Heart right ventricle (tissue), 16 donors: ENCODE data around the gene MBNL2. TPM values are rescaled to one million over a fixed set of nuclear protein-coding genes. Genes with fewer than 3 reads are reported as not detected.

Experiments
- ATAC-seq, 8 donors: fragments of 200-7000 bp; cut with Tn5 transposase; one replicate each; pipeline ENCODE4 v1.9.1; 2020; ENCODE audit warnings: mild to moderate bottlenecking in 8 of 8, moderate library complexity in 8 of 8, moderate number of reproducible peaks in 1 of 8
- DNase-seq, 2 donors: peaks; one replicate each; pipeline ENCODE4 v3.0.0-alpha.2; 2020
- H3K27ac ChIP-seq, 10 donors: fragments of 200-600 bp; sonication (generic) in 2 of 10; one replicate each; pipeline versions ENCODE4 v1.5.0 to v1.8.0; 2020 to 2022; ENCODE audit warnings: mild to moderate bottlenecking in 3 of 10
- H3K27me3 ChIP-seq, 7 donors: fragments of 200-600 bp; one replicate each; pipeline ENCODE4 v1.8.0; 2021 to 2022; ENCODE audit warnings: mild to moderate bottlenecking in 2 of 7
- H3K36me3 ChIP-seq, 9 donors: fragments of 200-600 bp; sonication (generic) in 1 of 9; one replicate each; pipeline versions ENCODE4 v1.5.0 to v1.8.0; 2020 to 2022; ENCODE audit warnings: mild to moderate bottlenecking in 2 of 9
- H3K4me1 ChIP-seq, 9 donors: fragments of 200-600 bp; sonication (generic) in 1 of 9; one replicate each; pipeline versions ENCODE4 v1.5.0 to v1.8.0; 2020 to 2022; ENCODE audit warnings: mild to moderate bottlenecking in 4 of 9
- H3K4me3 ChIP-seq, 10 donors: fragments of 200-600 bp; sonication (generic) in 2 of 10; one replicate each; pipeline versions ENCODE4 v1.5.0 to v1.8.0; 2020 to 2022; ENCODE audit warnings: mild to moderate bottlenecking in 7 of 10, moderate library complexity in 2 of 10
- H3K9me3 ChIP-seq, 11 donors: fragments of 200-600 bp in 10 of 11; sonication (generic) in 2 of 11; one replicate each; pipeline versions ENCODE4 v1.5.0 to v1.8.0; 2013 to 2022; ENCODE audit warnings: mild to moderate bottlenecking in 2 of 11, control low read depth in 1 of 11, moderate library complexity in 1 of 11
- WGBS, 2 donors: extraction: QIAGEN DNeasy Blood & Tissue Kit; methylation state at CpG; one replicate each; pipeline ENCODE4 v1.1.7; 2013; ENCODE audit warnings: inconsistent platforms in 1 of 2; 5-methylcytosine and 5-hydroxymethylcytosine counted together
- intact Hi-C, 10 donors: fragments of 100-400 bp; cut with DNase I; formaldehyde crosslinking; loops; one replicate each; pipeline versions ENCODE4 v1.11.1 to v1.14.2; 2022
- polyA plus RNA-seq, 2 donors: library from polyadenylated mRNA; stranded (reverse); fragments of 200-250 nt; gene quantifications; one replicate each; pipeline ENCODE4 v1.2.3, GENCODE V29; 2013
- total RNA-seq, 10 donors: library from RNA; stranded (reverse); fragmentation: NEBNext Ultra II Directional in 3 of 10; extraction: Animal tissue kit (Norgen Biotek cat#: 25700) in 3 of 10; gene quantifications; one replicate each; pipeline versions ENCODE4 v1.2.1 to v1.2.4, GENCODE V29; 2021 to 2023
- TF ChIP-seq, protein P1 (sequence below), 9 donors: fragments of 200-600 bp; sonication (generic) in 2 of 9; IDR thresholded peaks; one replicate each; pipeline versions ENCODE4 v1.5.0 to v1.8.0; 2021 to 2022; ENCODE audit warnings: antibody characterized with exemption in 9 of 9, mild to moderate bottlenecking in 5 of 9, moderate library complexity in 1 of 9
- donor health status: Arrhythmogenic right ventricular cardiomyopathy.
- donor health status: ischemic (EF 13 %, LVEDD 7.1; RV severe dilation, severe dysfunction).
- donor health status: healthy with polysubstance abuse.
- donor health status: DM: no; HTN: yes; CAD: no.
- donor health status: DM: no; HTN: no; CAD: no.
- donor health status: ischemic (EF 25% LVEDD 6.9; RV normal size, moderate dysfunction).
- donor health status: ischemic (EF 25% LVEDD 5.7; RV mildly dilated, moderate dysfunction).
- donor health status: healthy.
- donor health status: DM: yes; HTN: yes; CAD: no.
- donor health status: Ischemic cardiomyopathy.
- donor health status: ischemic (EF 35%, LVEDD 5.7; RV mildly dilated, moderate dysfunction).
- donor health status: nonischemic (EF 11% LVEDD 7.7; RV severe dilation, severe dysfunction).
- donor health status: DM: yes; HTN: yes; CAD: no.
- donor health status: PGD.
- donor health status: ischemic (EF 29% LVEDD 5.4; RV normal size, mild dysfunction).
- donor health status: nonischemic (EF 23%, LVEDD 6.1; RV moderate dilation, normal function).

Gene MBNL2
- total and polyA plus RNA-seq, 12 donors = 17.2 to 95.0 (median 83.2) TPM

DNA sequence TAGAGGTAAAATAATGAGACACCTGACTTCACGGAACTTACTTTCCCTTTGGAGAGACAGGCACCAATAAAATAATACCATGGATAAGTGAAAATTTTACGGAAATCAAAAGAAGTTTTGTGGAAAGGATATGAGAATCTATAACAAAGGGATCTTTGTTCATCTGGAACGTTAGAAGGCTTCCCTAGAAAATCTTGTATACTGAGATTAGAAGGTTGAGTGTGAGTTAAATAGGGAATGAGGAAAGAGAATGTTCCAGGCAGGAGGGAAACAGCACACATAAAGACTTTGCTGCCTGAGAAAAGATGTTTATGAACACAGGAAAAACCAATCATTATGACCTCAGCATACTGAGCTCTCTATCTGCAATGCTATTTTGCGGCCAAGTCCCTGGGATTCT, 192.3 kb downstream of the MBNL2 start:
- Histone ChIP-seq H3K9me3 (no peaks in the 10 kb centered on the region), H3K27ac (peak overlapping the region in 1 of 10 donors; percentile 33), H3K4me3 (no peak overlapping the region), H3K27me3 (no peaks in the 10 kb centered on the region), H3K36me3 (no peaks in the 10 kb centered on the region), H3K4me1 (peaks cover 0 to 24% (median 4%) of the 10 kb centered on the region in 9 donors)
- ATAC-seq (no peak), DNase-seq (no peak)
- 59 to 66% methylated on average over 4 of the region's 4 CpGs for WGBS, 2 donors
- intact Hi-C loops = no loop called here
- TF ChIP-seq, protein P1, sequence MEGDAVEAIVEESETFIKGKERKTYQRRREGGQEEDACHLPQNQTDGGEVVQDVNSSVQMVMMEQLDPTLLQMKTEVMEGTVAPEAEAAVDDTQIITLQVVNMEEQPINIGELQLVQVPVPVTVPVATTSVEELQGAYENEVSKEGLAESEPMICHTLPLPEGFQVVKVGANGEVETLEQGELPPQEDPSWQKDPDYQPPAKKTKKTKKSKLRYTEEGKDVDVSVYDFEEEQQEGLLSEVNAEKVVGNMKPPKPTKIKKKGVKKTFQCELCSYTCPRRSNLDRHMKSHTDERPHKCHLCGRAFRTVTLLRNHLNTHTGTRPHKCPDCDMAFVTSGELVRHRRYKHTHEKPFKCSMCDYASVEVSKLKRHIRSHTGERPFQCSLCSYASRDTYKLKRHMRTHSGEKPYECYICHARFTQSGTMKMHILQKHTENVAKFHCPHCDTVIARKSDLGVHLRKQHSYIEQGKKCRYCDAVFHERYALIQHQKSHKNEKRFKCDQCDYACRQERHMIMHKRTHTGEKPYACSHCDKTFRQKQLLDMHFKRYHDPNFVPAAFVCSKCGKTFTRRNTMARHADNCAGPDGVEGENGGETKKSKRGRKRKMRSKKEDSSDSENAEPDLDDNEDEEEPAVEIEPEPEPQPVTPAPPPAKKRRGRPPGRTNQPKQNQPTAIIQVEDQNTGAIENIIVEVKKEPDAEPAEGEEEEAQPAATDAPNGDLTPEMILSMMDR (IDR thresholded peaks at IDR 0.05) = no peak

DNA sequence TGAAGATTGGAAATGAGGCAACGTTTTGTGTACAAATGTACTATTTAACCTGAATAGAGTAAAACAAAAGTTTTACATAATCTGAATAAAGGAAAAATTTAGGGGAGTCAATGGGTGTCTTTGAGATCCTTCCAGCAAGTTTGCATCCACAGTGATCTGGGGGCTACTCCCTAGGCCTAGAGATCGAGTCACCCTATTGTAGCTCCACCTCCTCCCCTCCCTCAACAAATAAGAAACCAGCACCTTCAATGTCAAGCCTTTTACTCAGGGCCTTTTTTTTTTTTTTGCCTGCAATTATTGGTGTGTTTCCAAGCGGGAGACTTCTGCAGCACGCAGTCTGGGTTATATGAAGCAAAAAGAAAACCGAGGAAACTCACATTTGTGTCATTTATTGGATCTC, 195.6 kb downstream of the MBNL2 start:
- 84 to 85% methylated on average over 5 of the region's 5 CpGs for WGBS, 2 donors
- Histone ChIP-seq H3K9me3 (no peaks in the 10 kb centered on the region), H3K27me3 (no peaks in the 10 kb centered on the region), H3K4me3 (no peak overlapping the region), H3K36me3 (no peaks in the 10 kb centered on the region), H3K27ac (no peak overlapping the region), H3K4me1 (peaks cover 0 to 28% (median 8%) of the 10 kb centered on the region in 9 donors)
- TF ChIP-seq, protein P1 (IDR thresholded peaks at IDR 0.05) = no peak
- intact Hi-C loops = loop anchor here in 1 of 10 donors (2.0 kb wide), 1 partner anchor 37 kb away; no protein-coding TSS in a partner anchor
- DNase-seq (no peak), ATAC-seq (no peak)

DNA sequence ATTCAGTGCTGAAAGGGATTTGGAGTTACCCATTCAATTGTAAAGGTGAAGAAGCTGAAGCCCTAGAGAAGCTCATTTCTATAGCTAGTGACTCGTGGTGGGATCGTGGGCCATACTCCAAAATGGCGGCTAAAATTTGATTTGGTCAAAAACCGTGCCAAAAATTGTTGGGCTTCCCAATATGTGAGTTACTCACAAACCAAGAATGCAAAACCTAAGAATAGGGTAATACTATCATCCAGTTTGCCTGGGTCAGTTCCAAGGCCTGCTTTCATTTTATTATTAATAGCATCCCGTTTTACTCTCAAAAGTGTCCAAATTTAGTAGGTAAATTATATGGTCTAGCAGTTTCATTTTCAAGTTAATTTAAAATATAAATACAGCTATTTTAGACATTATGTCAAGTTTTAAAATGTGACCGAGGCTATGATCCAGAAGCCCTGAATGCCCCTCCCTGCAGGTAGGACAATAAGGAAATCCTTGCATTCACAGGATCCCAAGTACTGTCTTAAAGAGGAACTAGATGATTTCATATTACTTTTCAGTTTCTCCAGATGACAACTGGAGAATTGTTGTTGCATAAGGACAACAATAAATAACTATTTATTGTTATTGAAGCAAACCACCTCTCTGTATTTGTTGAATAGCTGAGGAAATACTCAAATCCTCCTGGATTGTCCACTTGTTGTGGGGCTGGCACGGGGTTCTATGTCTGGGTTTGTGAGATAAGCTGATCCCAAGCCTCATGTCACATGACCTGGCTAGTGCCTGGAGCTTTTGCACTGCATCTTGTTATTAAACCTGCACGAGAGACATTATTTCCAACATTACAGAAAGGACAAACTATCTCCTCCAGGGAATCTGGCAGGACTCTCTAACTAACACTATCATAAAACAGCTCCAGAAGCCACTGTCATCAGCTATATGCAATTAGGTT, 200.3 kb downstream of the MBNL2 start:
- Histone ChIP-seq H3K27ac (peak overlapping the region in 6 of 10 donors; percentile 17 to 73 (median 46)), H3K9me3 (no peaks in the 10 kb centered on the region), H3K36me3 (no peaks in the 10 kb centered on the region), H3K4me3 (no peak overlapping the region), H3K27me3 (no peaks in the 10 kb centered on the region), H3K4me1 (peaks cover 0 to 29% (median 14%) of the 10 kb centered on the region in 9 donors)
- TF ChIP-seq, protein P1 (IDR thresholded peaks at IDR 0.05) = no peak
- ATAC-seq (peak in 7 of 8 donors; percentile 29 to 79 (median 61)), DNase-seq (peak in 1 of 2 donors; percentile 25)
- 50 to 54% methylated on average over 8 of the region's 8 CpGs for WGBS, 2 donors
- intact Hi-C loops = no loop called here

DNA sequence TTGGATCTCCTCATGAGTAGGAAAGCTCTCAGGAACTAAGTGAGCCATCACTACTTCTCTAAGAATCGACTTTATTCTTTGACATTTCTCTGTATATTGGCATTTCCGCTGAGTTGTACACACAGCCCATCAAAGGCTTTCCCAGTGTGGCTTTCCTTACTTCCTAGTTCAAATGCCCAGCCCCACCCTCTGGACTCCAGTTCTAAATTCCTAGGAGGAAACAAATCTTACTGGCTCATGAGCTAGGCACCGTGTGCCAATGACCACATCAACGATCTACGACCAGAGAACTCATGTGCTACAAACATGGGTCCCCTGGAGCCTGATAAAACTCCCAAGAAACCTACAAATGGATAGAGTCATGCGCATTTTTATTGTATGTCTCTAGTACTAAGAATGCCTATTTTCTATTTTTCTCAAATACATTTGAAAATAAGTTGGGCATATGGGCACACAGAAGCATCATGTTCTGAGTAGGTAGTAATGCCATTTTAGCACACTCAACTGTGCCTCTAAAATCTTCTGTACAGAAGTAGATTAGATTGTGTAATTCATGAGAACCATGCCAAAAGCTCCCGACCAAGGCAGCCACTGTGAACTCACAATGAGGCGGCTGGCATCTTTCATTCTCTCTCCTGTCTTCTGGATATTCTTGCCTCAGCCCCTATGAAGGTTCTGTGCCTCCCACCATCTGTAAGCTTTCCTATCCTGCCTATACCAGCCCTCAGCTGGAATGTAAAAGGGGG, 201.3 kb downstream of the MBNL2 start:
- H3K4me1 ChIP-seq = peaks cover 0 to 29% (median 14%) of the 10 kb centered on the region in 9 donors
- H3K36me3 ChIP-seq = no peaks in the 10 kb centered on the region
- no peak overlapping the region for H3K4me3 ChIP-seq
- TF ChIP-seq, protein P1 (IDR thresholded peaks at IDR 0.05) = no peak
- no peaks in the 10 kb centered on the region for H3K9me3 ChIP-seq
- peak overlapping the region in 4 of 10 donors; percentile 36 to 73 (median 62) for H3K27ac ChIP-seq
- peak in 6 of 8 donors; percentile 17 to 75 (median 68) for ATAC-seq
- no peak for DNase-seq
- 78 to 80% methylated on average over 8 of the region's 8 CpGs for WGBS, 2 donors
- no peaks in the 10 kb centered on the region for H3K27me3 ChIP-seq
- intact Hi-C loops = no loop called here
